PC-9 (cell line): ENCODE data around the gene CUL2. TPM values are rescaled to one million over a fixed set of nuclear protein-coding genes. Genes with fewer than 3 reads are reported as not detected.

ENCODE experiments used
- BruUV-seq: library from RNA; stranded (reverse); fragments of 400-500 nt; replicated peaks from 2 replicates; lab custom pipeline; 2021; lab: Mats Ljungman, UMichigan
- CTCF ChIA-PET: fragments of 300-600 bp; sonication (Branson Sonifier 250); formaldehyde crosslinking; loops from one replicate; lab custom pipeline; 2022; ENCODE audit warnings: antibody characterized with exemption; lab: Charles Lee
- POLR2A ChIA-PET: fragments of 300-600 bp; sonication (Branson Sonifier 250); formaldehyde crosslinking; loops from one replicate; lab custom pipeline; 2022; ENCODE audit warnings: antibody characterized with exemption; ENCODE audit not compliant: unreplicated experiment; lab: Charles Lee
- DNase-seq, 2 experiments: peaks; one replicate each; pipeline versions ENCODE4 v3.0.0 to v3.0.0-alpha.2; 2015 to 2022; ENCODE audit warnings: mixed read lengths in 1 of 2
- H2AFZ ChIP-seq: fragments of 200-600 bp; sonication (generic); 2 replicates; pipeline ENCODE4 v1.8.1; 2017; ENCODE audit warnings: antibody characterized with exemption
- H3F3A ChIP-seq: fragments of 200-600 bp; sonication (generic); 2 replicates; pipeline ENCODE4 v1.8.1; 2017; ENCODE audit warnings: antibody characterized with exemption, mild to moderate bottlenecking, low read depth; ENCODE audit not compliant: insufficient read depth
- H3K27ac ChIP-seq: fragments of 200-600 bp; sonication (generic); 2 replicates; pipeline ENCODE4 v1.6.1; 2016; ENCODE audit warnings: mixed run types
- H3K27me3 ChIP-seq: fragments of 200-600 bp; sonication (generic); 2 replicates; pipeline ENCODE4 v1.6.1; 2016; ENCODE audit warnings: low read depth, mixed run types; ENCODE audit not compliant: insufficient read depth
- H3K36me3 ChIP-seq: fragments of 200-600 bp; sonication (generic); 2 replicates; pipeline ENCODE4 v1.6.1; 2016; ENCODE audit warnings: low read depth, mixed run types
- H3K4me1 ChIP-seq: fragments of 200-600 bp; sonication (generic); replicated peaks from 2 replicates; pipeline ENCODE4 v1.6.1; 2016; ENCODE audit warnings: mixed run types; ENCODE audit not compliant: insufficient read depth
- H3K4me2 ChIP-seq: fragments of 200-600 bp; sonication (generic); 2 replicates; pipeline ENCODE4 v1.6.1; 2017; ENCODE audit warnings: mixed run types
- H3K4me3 ChIP-seq: fragments of 200-600 bp; sonication (generic); 2 replicates; pipeline ENCODE4 v1.6.1; 2016; ENCODE audit warnings: mixed run types
- H3K79me2 ChIP-seq: fragments of 200-600 bp; sonication (generic); 2 replicates; pipeline ENCODE4 v1.6.1; 2017; ENCODE audit warnings: low read depth, mixed run types
- H3K9me2 ChIP-seq: fragments of 200-600 bp; sonication (generic); 2 replicates; pipeline ENCODE4 v1.8.1; 2017; ENCODE audit warnings: mild to moderate bottlenecking; ENCODE audit not compliant: insufficient read depth
- H3K9me3 ChIP-seq: fragments of 200-600 bp; sonication (generic); 2 replicates; pipeline ENCODE4 v1.8.1; 2016; ENCODE audit warnings: low read depth; ENCODE audit not compliant: insufficient read depth
- H4K20me1 ChIP-seq: fragments of 200-600 bp; sonication (generic); 2 replicates; pipeline ENCODE4 v1.8.1; 2017; ENCODE audit not compliant: insufficient read depth
- EZH2 ChIP-seq: fragments of 200-600 bp; sonication (generic); IDR thresholded peaks from 2 replicates; pipeline ENCODE4 v1.8.0; 2017; ENCODE audit warnings: antibody characterized with exemption, low read depth
- intact Hi-C: fragments of 100-400 bp; cut with micrococcal nuclease; formaldehyde crosslinking; loops from one replicate; pipeline ENCODE4 v1.10.0; 2022; ENCODE audit not compliant: unreplicated experiment
- total RNA-seq: library from RNA; stranded (reverse); gene quantifications from 2 replicates; pipeline ENCODE4 v1.2.3, GENCODE V29; 2021
- TF ChIP-seq, protein P1 (sequence below): fragments of 200-600 bp; sonication (generic); conservative IDR thresholded peaks from 2 replicates; pipeline ENCODE4 v1.6.1; 2017; ENCODE audit warnings: mixed run types, antibody characterized with exemption, mild to moderate bottlenecking, moderate library complexity

Gene CUL2
- total RNA-seq, 1 experiment from 2014 or later: 31.5 TPM

DNA sequence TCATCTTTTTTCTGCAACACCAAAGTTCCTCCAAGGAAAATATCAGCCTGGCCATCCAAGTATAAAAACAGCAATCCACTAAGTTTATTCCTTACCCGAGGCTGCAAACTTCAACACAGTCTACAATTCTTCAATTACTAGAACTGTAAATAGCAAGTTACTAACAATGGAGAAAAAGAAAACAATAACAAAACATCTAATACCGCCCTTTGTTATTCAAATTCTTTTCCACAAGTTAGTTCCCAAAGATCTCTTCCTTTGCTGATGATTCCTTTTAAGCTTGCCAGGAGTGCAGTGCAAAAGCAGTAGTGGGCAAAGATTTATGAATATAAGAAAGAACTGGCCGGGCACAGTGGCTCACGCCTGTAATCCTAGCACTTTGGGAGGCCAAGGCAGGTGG, 86.2 kb downstream of the CUL2 start:
- Histone ChIP-seq H3K27me3 (no peaks in the 10 kb centered on the region), H3F3A (peaks cover 19% of the 10 kb centered on the region; the same call in 1 of the 2 replicates), H3K9me3 (no peaks in the 10 kb centered on the region; the same call in 1 of the 2 replicates), H3K4me2 (no peak overlapping the region), H3K27ac (no peak overlapping the region), H3K9me2 (no peaks in the 10 kb centered on the region), H3K79me2 (no peaks in the 10 kb centered on the region), H3K36me3 (no peaks in the 10 kb centered on the region), H2AFZ (no peak overlapping the region), H3K4me3 (no peak overlapping the region), H4K20me1 (no peaks in the 10 kb centered on the region), H3K4me1 (peaks cover 19% of the 10 kb centered on the region)
- CTCF ChIA-PET: no interaction called here
- no peak for TF ChIP-seq EZH2
- TF ChIP-seq, protein P1, sequence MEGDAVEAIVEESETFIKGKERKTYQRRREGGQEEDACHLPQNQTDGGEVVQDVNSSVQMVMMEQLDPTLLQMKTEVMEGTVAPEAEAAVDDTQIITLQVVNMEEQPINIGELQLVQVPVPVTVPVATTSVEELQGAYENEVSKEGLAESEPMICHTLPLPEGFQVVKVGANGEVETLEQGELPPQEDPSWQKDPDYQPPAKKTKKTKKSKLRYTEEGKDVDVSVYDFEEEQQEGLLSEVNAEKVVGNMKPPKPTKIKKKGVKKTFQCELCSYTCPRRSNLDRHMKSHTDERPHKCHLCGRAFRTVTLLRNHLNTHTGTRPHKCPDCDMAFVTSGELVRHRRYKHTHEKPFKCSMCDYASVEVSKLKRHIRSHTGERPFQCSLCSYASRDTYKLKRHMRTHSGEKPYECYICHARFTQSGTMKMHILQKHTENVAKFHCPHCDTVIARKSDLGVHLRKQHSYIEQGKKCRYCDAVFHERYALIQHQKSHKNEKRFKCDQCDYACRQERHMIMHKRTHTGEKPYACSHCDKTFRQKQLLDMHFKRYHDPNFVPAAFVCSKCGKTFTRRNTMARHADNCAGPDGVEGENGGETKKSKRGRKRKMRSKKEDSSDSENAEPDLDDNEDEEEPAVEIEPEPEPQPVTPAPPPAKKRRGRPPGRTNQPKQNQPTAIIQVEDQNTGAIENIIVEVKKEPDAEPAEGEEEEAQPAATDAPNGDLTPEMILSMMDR: no peak
- POLR2A ChIA-PET: no interaction called here
- intact Hi-C loops: no loop called here
- no TSS peak for BruUV-seq
- DNase-seq: no peak

DNA sequence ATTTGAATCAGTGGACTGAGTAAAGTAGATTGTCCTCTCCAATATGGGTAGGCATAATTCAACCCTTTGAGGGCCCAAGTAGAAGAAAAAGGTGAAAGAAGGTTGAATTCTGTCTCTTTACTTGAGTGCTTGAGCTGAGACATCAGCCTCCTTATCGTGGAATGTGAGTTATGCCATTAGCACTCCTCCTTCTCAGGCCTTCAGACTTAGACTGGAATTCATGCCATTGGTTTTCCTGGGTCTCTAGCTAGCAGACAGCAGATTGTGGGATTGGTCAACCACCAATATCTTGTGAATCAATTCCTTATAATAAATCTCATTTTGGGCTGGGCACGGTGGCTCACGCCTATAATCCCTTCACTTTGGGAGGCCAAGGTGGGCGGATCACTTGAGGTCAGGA, 89.2 kb downstream of the CUL2 start:
- Histone ChIP-seq H3K27ac (no peak overlapping the region), H2AFZ (no peak overlapping the region), H3K9me2 (no peaks in the 10 kb centered on the region), H3K4me2 (no peak overlapping the region), H4K20me1 (no peaks in the 10 kb centered on the region), H3K9me3 (no peaks in the 10 kb centered on the region; the same call in 1 of the 2 replicates), H3K4me1 (peaks cover 6% of the 10 kb centered on the region; the same call in 1 of the 2 replicates), H3K27me3 (no peaks in the 10 kb centered on the region), H3K4me3 (no peak overlapping the region), H3K79me2 (no peaks in the 10 kb centered on the region), H3K36me3 (no peaks in the 10 kb centered on the region), H3F3A (peaks cover 7% of the 10 kb centered on the region; the same call in 1 of the 2 replicates)
- ChIA-PET POLR2A (no interaction called here), CTCF (no interaction called here)
- TF ChIP-seq EZH2: no peak
- TF ChIP-seq, protein P1: no peak
- intact Hi-C loops: no loop called here
- DNase-seq: no peak
- BruUV-seq: no TSS peak

DNA sequence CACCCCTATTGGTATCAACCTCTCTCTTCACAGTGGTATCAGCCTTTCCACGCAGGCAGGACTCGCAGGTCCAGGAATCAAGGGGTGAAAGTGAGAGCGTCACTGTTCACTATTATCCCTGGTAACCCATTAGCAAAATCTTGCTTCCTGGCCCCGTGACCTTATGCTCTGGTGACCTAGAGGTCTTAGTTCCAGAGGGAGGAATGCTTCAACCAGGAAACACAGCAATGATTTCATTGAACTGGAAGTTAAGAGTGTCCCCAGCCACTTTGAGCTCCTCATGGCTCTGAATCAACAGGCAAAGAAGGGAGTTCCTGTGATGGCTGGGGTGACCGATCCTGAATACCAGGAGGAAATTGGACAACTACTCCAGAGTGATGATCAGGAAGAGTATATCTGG, 90.6 kb downstream of the CUL2 start:
- no peaks in the 10 kb centered on the region for H3K27me3 ChIP-seq
- no peak for DNase-seq
- H2AFZ ChIP-seq: no peak overlapping the region
- peaks cover 3% of the 10 kb centered on the region; the same call in 1 of the 2 replicates for H3K4me1 ChIP-seq
- intact Hi-C loops: no loop called here
- no peaks in the 10 kb centered on the region for H3K36me3 ChIP-seq
- H4K20me1 ChIP-seq: no peaks in the 10 kb centered on the region
- ChIA-PET CTCF (no interaction called here), POLR2A (no interaction called here)
- no peak overlapping the region for H3K4me3 ChIP-seq
- no peaks in the 10 kb centered on the region for H3F3A ChIP-seq
- no peak for TF ChIP-seq EZH2
- TF ChIP-seq, protein P1: no peak
- H3K27ac ChIP-seq: no peak overlapping the region
- no peaks in the 10 kb centered on the region for H3K9me2 ChIP-seq
- H3K4me2 ChIP-seq: no peak overlapping the region
- no peaks in the 10 kb centered on the region for H3K9me3 ChIP-seq
- BruUV-seq: no TSS peak
- H3K79me2 ChIP-seq: no peaks in the 10 kb centered on the region
